Right lobe of liver (tissue), 6 donors: ENCODE measurements around the gene KLHL6. TPM values are rescaled to one million over a fixed set of nuclear protein-coding genes. Genes with fewer than 3 reads are reported as not detected.

Experiments used
- ATAC-seq, 4 donors: fragments of 200-7000 bp; cut with Tn5 transposase; one replicate each; pipeline ENCODE4 v1.9.1; 2020; ENCODE audit warnings: mild to moderate bottlenecking in 4 of 4, moderate library complexity in 4 of 4
- DNase-seq, 3 donors: peaks; one replicate each; pipeline ENCODE4 v3.0.0-alpha.2; 2020
- H3K27ac ChIP-seq, 3 donors: fragments of 200-600 bp; one replicate each; pipeline ENCODE4 v1.8.0; 2022
- H3K27me3 ChIP-seq, 2 donors: fragments of 200-600 bp; one replicate each; pipeline ENCODE4 v1.8.0; 2022
- H3K36me3 ChIP-seq, 4 donors: fragments of 200-600 bp; sonication (generic) in 1 of 4; one replicate each; pipeline versions ENCODE4 v1.5.1 to v1.8.0; 2017 to 2022; ENCODE audit warnings: control low read depth in 1 of 4
- H3K4me1 ChIP-seq, 4 donors: fragments of 200-600 bp; sonication (generic) in 1 of 4; one replicate each; pipeline versions ENCODE4 v1.5.1 to v1.8.0; 2017 to 2022; ENCODE audit warnings: control low read depth in 1 of 4
- H3K4me3 ChIP-seq, 3 donors: fragments of 200-600 bp; one replicate each; pipeline ENCODE4 v1.8.0; 2022
- H3K9me3 ChIP-seq, 4 donors: fragments of 200-600 bp; sonication (generic) in 1 of 4; one replicate each; pipeline versions ENCODE4 v1.5.1 to v1.8.0; 2017 to 2022; ENCODE audit warnings: control low read depth in 1 of 4
- CTCF ChIP-seq, 4 donors: fragments of 200-600 bp in 3 of 4; fragments of 450-650 bp in 1 of 4; IDR thresholded peaks; one replicate each; pipeline versions ENCODE4 v1.5.1 to v1.8.0; 2016 to 2022; ENCODE audit warnings: antibody characterized with exemption in 4 of 4, mild to moderate bottlenecking in 2 of 4
- POLR2A ChIP-seq: fragments of 450-650 bp; IDR thresholded peaks from one replicate; pipeline ENCODE4 v1.6.1; 2017; ENCODE audit warnings: antibody characterized with exemption, mild to moderate bottlenecking
- WGBS: methylation state at CpG from one replicate; pipeline ENCODE4 v1.1.6; 2018; ENCODE audit warnings: low coverage, low lambda C conversion rate; ENCODE audit not compliant: insufficient coverage; ENCODE audit errors: missing lambda C conversion rate; 5-methylcytosine and 5-hydroxymethylcytosine counted together
- intact Hi-C, 2 donors: fragments of 100-400 bp; cut with DNase I; formaldehyde crosslinking; loops; one replicate each; pipeline versions ENCODE4 v1.11.2 to v1.14.1; 2022
- total RNA-seq, 6 experiments: library from RNA; depleted of rRNA in 2 of 6; stranded (reverse); fragments of >200 nt in 2 of 6; fragmentation: NEBNext Ultra II Directional in 3 of 6; extraction: Animal tissue kit (Norgen Biotek cat#: 25700) in 3 of 6; gene quantifications; one replicate each; pipeline versions ENCODE4 v1.1.0 to v1.2.4, GENCODE V29; 2016 to 2023
- donor health status: DM: no; HTN: yes; CAD: no.
- donor health status: DM: no; HTN: no; CAD: no.
- donor health status: DM: no; HTN: no; CAD: no.
- donor health status: DM: no; HTN: yes; CAD: no.
- donor health status: DM: no; HTN: yes; CAD: no.

The KLHL6 gene
- total RNA-seq, 6 experiments from 2014 or later: 0.59 to 2.7 (median 1.6) TPM

GRCh38 chr3:183492849-183493179, 62.7 kb downstream of the KLHL6 start:
- H3K4me1 ChIP-seq: peaks cover 0 to 1% (median 0%) of the 10 kb centered on the region in 4 donors
- H3K4me3 ChIP-seq: no peak overlapping the region
- TF ChIP-seq POLR2A (no peak), CTCF (IDR thresholded peaks at IDR 0.05) (no peak)
- DNase-seq (no peak), ATAC-seq (no peak)
- no peaks in the 10 kb centered on the region for H3K9me3 ChIP-seq
- no peaks in the 10 kb centered on the region for H3K36me3 ChIP-seq
- intact Hi-C loops: no loop called here
- H3K27ac ChIP-seq: no peak overlapping the region
- H3K27me3 ChIP-seq: no peaks in the 10 kb centered on the region
- WGBS: 85% methylated on average over 4 of the region's 4 CpGs

GRCh38 chr3:183491923-183492848, 63.3 kb downstream of the KLHL6 start:
- H3K4me1 ChIP-seq: no peaks in the 10 kb centered on the region
- TF ChIP-seq CTCF (IDR thresholded peaks at IDR 0.05) (no peak), POLR2A (no peak)
- H3K9me3 ChIP-seq: no peaks in the 10 kb centered on the region
- ATAC-seq (no peak), DNase-seq (peak in 1 of 3 donors; percentile 48)
- 97% methylated on average over 12 of the region's 45 CpGs for WGBS
- H3K27me3 ChIP-seq: no peaks in the 10 kb centered on the region
- H3K36me3 ChIP-seq: no peaks in the 10 kb centered on the region
- no peak overlapping the region for H3K4me3 ChIP-seq
- intact Hi-C loops: no loop called here
- H3K27ac ChIP-seq: no peak overlapping the region

GRCh38 chr3:183491109-183491922, 64.2 kb downstream of the KLHL6 start:
- no peaks in the 10 kb centered on the region for H3K36me3 ChIP-seq
- H3K4me3 ChIP-seq: no peak overlapping the region
- no peak for ATAC-seq
- intact Hi-C loops: no loop called here
- peak in 1 of 3 donors; percentile 14 for DNase-seq
- WGBS: 86% methylated on average over 17 of the region's 23 CpGs
- TF ChIP-seq POLR2A (no peak), CTCF (IDR thresholded peaks at IDR 0.05) (no peak)
- no peaks in the 10 kb centered on the region for H3K27me3 ChIP-seq
- no peaks in the 10 kb centered on the region for H3K9me3 ChIP-seq
- no peaks in the 10 kb centered on the region for H3K4me1 ChIP-seq
- no peak overlapping the region for H3K27ac ChIP-seq

GRCh38 chr3:183490653-183491052, 64.9 kb downstream of the KLHL6 start:
- TF ChIP-seq POLR2A (no peak), CTCF (IDR thresholded peaks at IDR 0.05) (no peak)
- Histone ChIP-seq H3K4me1 (no peaks in the 10 kb centered on the region), H3K27ac (no peak overlapping the region), H3K9me3 (no peaks in the 10 kb centered on the region), H3K4me3 (no peak overlapping the region), H3K36me3 (no peaks in the 10 kb centered on the region), H3K27me3 (no peaks in the 10 kb centered on the region)
- DNase-seq (peak in 1 of 3 donors; percentile 22), ATAC-seq (peak in 1 of 4 donors; percentile 44)
- 60% methylated on average over 3 of the region's 6 CpGs for WGBS
- intact Hi-C loops: no loop called here
